Neural progenitor cell (in vitro differentiated cells): ENCODE results near the gene CIAO3. TPM values are rescaled to one million over a fixed set of nuclear protein-coding genes. Genes with fewer than 3 reads are reported as not detected.

Experiments
- DNase-seq: peaks from one replicate; pipeline ENCODE4 v3.0.0-alpha.2; 2016; ENCODE audit warnings: low spot score
- H2AFZ ChIP-seq: fragments of 200-600 bp; sonication (generic); replicated peaks from 2 replicates; pipeline ENCODE4 v1.6.1; 2016; ENCODE audit warnings: antibody characterized with exemption
- H3F3A ChIP-seq: fragments of 200-600 bp; sonication (generic); 2 replicates; pipeline ENCODE4 v1.6.1; 2016; ENCODE audit warnings: antibody characterized with exemption, low read depth
- H3K27ac ChIP-seq: fragments of 200-600 bp; sonication (generic); 2 replicates; pipeline ENCODE4 v1.5.1; 2016; ENCODE audit warnings: mild to moderate bottlenecking
- H3K27me3 ChIP-seq: fragments of 200-600 bp; sonication (generic); 2 replicates; pipeline ENCODE4 v1.6.1; 2016; ENCODE audit warnings: mild to moderate bottlenecking, moderate library complexity
- H3K36me3 ChIP-seq: fragments of 200-600 bp; sonication (generic); 2 replicates; pipeline ENCODE4 v1.5.1; 2016
- H3K4me1 ChIP-seq: fragments of 200-600 bp; sonication (generic); 2 replicates; pipeline ENCODE4 v1.6.1; 2016; ENCODE audit warnings: mixed run types
- H3K4me2 ChIP-seq: fragments of 200-600 bp; sonication (generic); 2 replicates; pipeline ENCODE4 v1.6.1; 2016
- H3K4me3 ChIP-seq: fragments of 200-600 bp; sonication (generic); 2 replicates; pipeline ENCODE4 v1.5.1; 2016
- H3K79me2 ChIP-seq: fragments of 200-600 bp; sonication (generic); 2 replicates; pipeline ENCODE4 v1.6.1; 2016; ENCODE audit warnings: low read depth
- H3K9ac ChIP-seq: fragments of 200-600 bp; sonication (generic); 2 replicates; pipeline ENCODE4 v1.6.1; 2016
- H3K9me3 ChIP-seq: fragments of 200-600 bp; sonication (generic); 2 replicates; pipeline ENCODE4 v1.5.1; 2016; ENCODE audit warnings: low read depth
- H4K20me1 ChIP-seq: fragments of 200-600 bp; sonication (generic); 2 replicates; pipeline ENCODE4 v1.6.1; 2016; ENCODE audit warnings: low read depth
- H3K27ac Mint-ChIP-seq: 3 replicates; pipeline ENCODE4 v1.8.0; 2021; ENCODE audit warnings: mixed read lengths
- H3K27me3 Mint-ChIP-seq: 2 replicates; pipeline ENCODE4 v1.8.0; 2022; ENCODE audit warnings: low read depth, mild to moderate bottlenecking, inconsistent platforms, moderate library complexity, mixed read lengths; ENCODE audit not compliant: insufficient read depth
- H3K36me3 Mint-ChIP-seq: 3 replicates; pipeline ENCODE4 v1.8.0; 2021; ENCODE audit warnings: mixed read lengths
- H3K4me1 Mint-ChIP-seq: 3 replicates; pipeline ENCODE4 v1.8.0; 2021; ENCODE audit warnings: mixed read lengths
- H3K4me3 Mint-ChIP-seq: 3 replicates; pipeline ENCODE4 v1.8.0; 2021; ENCODE audit warnings: mild to moderate bottlenecking, moderate library complexity, mixed read lengths
- H3K9me3 Mint-ChIP-seq: 3 replicates; pipeline ENCODE4 v1.8.0; 2020; ENCODE audit warnings: mixed read lengths
- EZH2 ChIP-seq: fragments of 200-600 bp; sonication (generic); IDR thresholded peaks from 2 replicates; pipeline ENCODE4 v1.6.1; 2017; ENCODE audit warnings: antibody characterized with exemption, mild to moderate bottlenecking, moderate library complexity
- EZH2phosphoT487 ChIP-seq: fragments of 200-600 bp; sonication (generic); IDR thresholded peaks from 2 replicates; pipeline ENCODE4 v1.6.1; 2017; ENCODE audit warnings: antibody characterized with exemption
- total RNA-seq: library from RNA; depleted of rRNA; stranded (reverse); fragments of >200 nt; gene quantifications from 2 replicates; pipeline ENCODE4 v1.2.3, GENCODE V29; 2015; ENCODE audit warnings: low replicate concordance
- TF ChIP-seq, protein P1 (sequence below): fragments of 200-600 bp; sonication (generic); IDR thresholded peaks from 2 replicates; pipeline ENCODE4 v1.5.1; 2017; ENCODE audit warnings: antibody characterized with exemption, mild to moderate bottlenecking

The CIAO3 gene
- total RNA-seq, 1 donor from 2014 or later, result 20.5 TPM

DNA sequence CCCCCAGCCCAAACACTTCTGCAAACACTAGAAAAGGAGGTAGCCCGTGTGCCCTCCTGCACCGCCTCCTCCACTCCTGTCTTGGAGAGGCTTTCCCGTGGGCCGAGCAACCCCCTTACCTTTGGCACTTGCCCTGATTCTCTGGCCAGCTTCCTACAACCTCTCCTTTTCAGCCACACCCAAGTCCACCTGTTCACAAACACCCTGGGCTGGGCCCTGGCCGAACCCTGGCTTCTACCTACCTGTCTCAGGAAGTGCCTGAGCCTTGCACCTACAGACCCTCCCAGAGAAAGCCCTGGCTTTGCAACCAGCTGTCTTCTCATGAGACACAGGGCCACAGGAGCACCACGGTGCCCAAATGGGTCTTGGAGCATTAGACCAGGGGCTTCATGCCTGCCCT lies 21.9 kb downstream of the CIAO3 start:
- Mint-ChIP-seq H3K4me1 (peaks cover 31% of the 10 kb centered on the region), H3K27me3 (peaks cover 10% of the 10 kb centered on the region), H3K27ac (peak overlapping the region; percentile 57), H3K4me3 (peak overlapping the region; percentile 89), H3K9me3 (no peaks in the 10 kb centered on the region), H3K36me3 (peaks cover 2% of the 10 kb centered on the region)
- TF ChIP-seq EZH2phosphoT487 (no peak), EZH2 (no peak)
- TF ChIP-seq, protein P1, sequence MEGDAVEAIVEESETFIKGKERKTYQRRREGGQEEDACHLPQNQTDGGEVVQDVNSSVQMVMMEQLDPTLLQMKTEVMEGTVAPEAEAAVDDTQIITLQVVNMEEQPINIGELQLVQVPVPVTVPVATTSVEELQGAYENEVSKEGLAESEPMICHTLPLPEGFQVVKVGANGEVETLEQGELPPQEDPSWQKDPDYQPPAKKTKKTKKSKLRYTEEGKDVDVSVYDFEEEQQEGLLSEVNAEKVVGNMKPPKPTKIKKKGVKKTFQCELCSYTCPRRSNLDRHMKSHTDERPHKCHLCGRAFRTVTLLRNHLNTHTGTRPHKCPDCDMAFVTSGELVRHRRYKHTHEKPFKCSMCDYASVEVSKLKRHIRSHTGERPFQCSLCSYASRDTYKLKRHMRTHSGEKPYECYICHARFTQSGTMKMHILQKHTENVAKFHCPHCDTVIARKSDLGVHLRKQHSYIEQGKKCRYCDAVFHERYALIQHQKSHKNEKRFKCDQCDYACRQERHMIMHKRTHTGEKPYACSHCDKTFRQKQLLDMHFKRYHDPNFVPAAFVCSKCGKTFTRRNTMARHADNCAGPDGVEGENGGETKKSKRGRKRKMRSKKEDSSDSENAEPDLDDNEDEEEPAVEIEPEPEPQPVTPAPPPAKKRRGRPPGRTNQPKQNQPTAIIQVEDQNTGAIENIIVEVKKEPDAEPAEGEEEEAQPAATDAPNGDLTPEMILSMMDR, result no peak
- no peaks in the 10 kb centered on the region for H3K79me2 ChIP-seq
- no peaks in the 10 kb centered on the region for H3K9me3 ChIP-seq
- H2AFZ ChIP-seq, result no peak overlapping the region
- peaks cover 8% of the 10 kb centered on the region for H3K27me3 ChIP-seq
- no peak overlapping the region for H3K9ac ChIP-seq
- H3K36me3 ChIP-seq, result no peaks in the 10 kb centered on the region
- H3K4me1 ChIP-seq, result peaks cover 37% of the 10 kb centered on the region
- DNase-seq, result no peak
- no peak overlapping the region for H3K4me2 ChIP-seq
- peaks cover 30% of the 10 kb centered on the region for H3F3A ChIP-seq
- H3K4me3 ChIP-seq, result no peak overlapping the region
- H3K27ac ChIP-seq, result no peak overlapping the region
- peaks cover 60% of the 10 kb centered on the region for H4K20me1 ChIP-seq

DNA sequence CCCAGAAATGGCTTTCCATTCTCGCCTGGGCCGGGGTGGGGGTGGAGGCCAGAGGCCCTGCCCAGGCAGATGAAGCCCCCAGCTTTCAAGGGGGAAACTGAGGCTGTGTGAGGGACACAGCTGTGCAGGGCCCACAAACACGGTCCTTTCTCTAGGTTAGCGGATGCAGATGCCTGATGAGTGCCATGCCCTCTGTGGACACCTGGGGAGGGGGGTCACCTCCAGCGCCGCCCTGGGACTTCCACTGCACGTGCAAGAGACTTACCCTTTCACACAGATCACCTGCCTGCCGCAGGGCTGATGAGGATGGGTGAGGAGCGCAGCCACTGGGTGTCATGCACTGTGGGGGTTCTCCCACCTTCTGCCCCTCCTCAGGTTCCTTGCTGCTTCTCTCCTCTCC lies 22.4 kb downstream of the CIAO3 start:
- Histone ChIP-seq H3K9ac (no peak overlapping the region), H3K27me3 (peaks cover 13% of the 10 kb centered on the region), H3K4me1 (peaks cover 37% of the 10 kb centered on the region), H3K9me3 (no peaks in the 10 kb centered on the region), H3K4me2 (no peak overlapping the region), H3F3A (peaks cover 34% of the 10 kb centered on the region), H3K36me3 (no peaks in the 10 kb centered on the region), H3K27ac (no peak overlapping the region), H3K79me2 (no peaks in the 10 kb centered on the region), H3K4me3 (no peak overlapping the region), H2AFZ (no peak overlapping the region), H4K20me1 (peaks cover 60% of the 10 kb centered on the region)
- Mint-ChIP-seq H3K4me3 (peak overlapping the region; percentile 89), H3K27ac (no peak overlapping the region), H3K36me3 (peaks cover 2% of the 10 kb centered on the region), H3K9me3 (no peaks in the 10 kb centered on the region), H3K27me3 (peaks cover 10% of the 10 kb centered on the region), H3K4me1 (peaks cover 35% of the 10 kb centered on the region)
- no peak for DNase-seq
- no peak for TF ChIP-seq EZH2
- no peak for TF ChIP-seq EZH2phosphoT487
- TF ChIP-seq, protein P1, result no peak

GRCh38 chr16:717450-718245 lies 23.1 kb downstream of the CIAO3 start:
- Histone ChIP-seq H3K9ac (no peak overlapping the region), H3K27ac (no peak overlapping the region)
- TF ChIP-seq, protein P1, result no peak
- no peak for TF ChIP-seq EZH2
- no peak for TF ChIP-seq EZH2phosphoT487

More at GRCh38 chr16:717450-718245, 23.1 kb downstream of the CIAO3 start:
- Mint-ChIP-seq H3K9me3 (no peaks in the 10 kb centered on the region), H3K27me3 (peaks cover 12% of the 10 kb centered on the region), H3K27ac (no peak overlapping the region), H3K4me3 (peak overlapping the region; percentile 30), H3K4me1 (peaks cover 38% of the 10 kb centered on the region), H3K36me3 (peaks cover 2% of the 10 kb centered on the region)
- no peaks in the 10 kb centered on the region for H3K9me3 ChIP-seq
- no peak overlapping the region for H3K4me2 ChIP-seq
- H3K36me3 ChIP-seq, result no peaks in the 10 kb centered on the region
- peaks cover 37% of the 10 kb centered on the region for H3K4me1 ChIP-seq
- peaks cover 57% of the 10 kb centered on the region for H4K20me1 ChIP-seq
- no peak overlapping the region for H3K4me3 ChIP-seq
- no peaks in the 10 kb centered on the region for H3K79me2 ChIP-seq
- H2AFZ ChIP-seq, result no peak overlapping the region
- H3K27me3 ChIP-seq, result peaks cover 21% of the 10 kb centered on the region
- peaks cover 38% of the 10 kb centered on the region for H3F3A ChIP-seq
- peak; percentile 39 for DNase-seq
